ENCODE data around the gene RPS15. TPM values are rescaled to one million over a fixed set of nuclear protein-coding genes. Genes with fewer than 3 reads are reported as not detected.

The RPS15 gene
- polyA plus RNA-seq, 2 donors = 2,888 to 3,260 TPM

DNA sequence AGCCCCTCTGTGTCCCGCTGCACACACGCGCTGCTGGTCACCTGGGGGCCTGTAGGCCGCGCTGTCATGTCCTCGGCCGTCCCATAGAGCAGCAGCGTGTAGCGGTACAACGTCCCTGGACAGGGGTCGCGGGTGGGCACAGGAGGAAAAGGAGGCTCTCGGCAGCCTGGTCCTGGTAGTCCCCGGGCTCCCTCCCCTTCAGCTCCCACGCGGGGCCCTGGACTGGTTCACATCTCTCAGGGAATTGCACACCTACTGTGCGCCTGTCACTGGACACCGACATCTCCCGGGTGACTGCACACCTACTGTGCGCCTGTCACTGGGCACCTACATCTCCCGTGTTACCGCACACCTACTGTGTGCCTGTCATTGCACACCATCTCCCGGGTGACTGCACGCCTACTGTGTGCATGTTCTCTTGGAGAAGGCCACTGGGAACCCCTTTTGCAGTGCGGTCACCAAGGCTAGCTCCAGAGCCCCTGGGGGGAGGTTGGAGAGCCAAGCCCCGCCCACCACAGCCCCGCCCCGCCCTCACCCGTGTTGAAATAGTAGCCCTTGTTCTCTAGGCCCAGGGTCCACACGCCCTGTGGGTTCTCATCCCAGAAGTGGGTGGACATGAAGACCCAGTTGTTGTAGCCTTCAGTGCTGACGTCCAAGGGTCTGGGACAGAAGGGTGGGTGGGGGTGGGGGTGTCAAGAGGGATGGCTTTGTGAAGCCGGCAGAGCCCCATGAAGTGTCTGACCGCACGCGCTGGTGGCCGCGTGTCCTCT lies 44.4 kb downstream of the RPS15 start:
- peaks cover 0 to 6% of the 10 kb centered on the region in 2 donors for H3K4me1 ChIP-seq (ENCODE audit: control insufficient read depth in 2 of 2, insufficient read depth in 2 of 2, low read length in 1 of 2)
- no peak overlapping the region for H3K4me3 ChIP-seq (ENCODE audit: low read depth in 1 of 2, low read length in 2 of 2)
- no peaks in the 10 kb centered on the region for H3K36me3 ChIP-seq (ENCODE audit: control insufficient read depth in 2 of 2, insufficient read depth in 2 of 2, low read length in 1 of 2)
- H3K27me3 ChIP-seq (ENCODE audit: control insufficient read depth in 1 of 2, insufficient read depth in 2 of 2, low read length in 2 of 2) = no peaks in the 10 kb centered on the region
- H3K27ac ChIP-seq (ENCODE audit: low read depth in 2 of 2, low read length in 1 of 2) = no peak overlapping the region
- H3K9me3 ChIP-seq (ENCODE audit: control insufficient read depth in 2 of 2, insufficient read depth in 1 of 2, low read depth in 1 of 2, low read length in 1 of 2) = no peaks in the 10 kb centered on the region
- 80 to 84% methylated on average over 37 of the region's 37 CpGs for WGBS, 2 donors

- H3K36me3 ChIP-seq (ENCODE audit: control insufficient read depth in 2 of 2, insufficient read depth in 2 of 2, low read length in 1 of 2) = no peaks in the 10 kb centered on the region
- H3K27ac ChIP-seq (ENCODE audit: low read depth in 2 of 2, low read length in 1 of 2) = no peak overlapping the region
- H3K4me3 ChIP-seq (ENCODE audit: low read depth in 1 of 2, low read length in 2 of 2) = no peak overlapping the region
- peaks cover 0 to 5% of the 10 kb centered on the region in 2 donors for H3K4me1 ChIP-seq (ENCODE audit: control insufficient read depth in 2 of 2, insufficient read depth in 2 of 2, low read length in 1 of 2)
- H3K27me3 ChIP-seq (ENCODE audit: control insufficient read depth in 1 of 2, insufficient read depth in 2 of 2, low read length in 2 of 2) = no peaks in the 10 kb centered on the region
- 91 to 92% methylated on average over 69 to 77 of the region's 77 CpGs for WGBS, 2 donors
- H3K9me3 ChIP-seq (ENCODE audit: control insufficient read depth in 2 of 2, insufficient read depth in 1 of 2, low read depth in 1 of 2, low read length in 1 of 2) = no peaks in the 10 kb centered on the region
Measured at GRCh38 chr19:1483131-1483978, 45.2 kb downstream of the RPS15 start.

GRCh38 chr19:1483979-1484428 lies 45.8 kb downstream of the RPS15 start:
- no peaks in the 10 kb centered on the region for H3K36me3 ChIP-seq (ENCODE audit: control insufficient read depth in 2 of 2, insufficient read depth in 2 of 2, low read length in 1 of 2)
- WGBS, 2 donors = 90 to 94% methylated on average over 23 of the region's 23 CpGs
- peaks cover 0 to 3% of the 10 kb centered on the region in 2 donors for H3K4me1 ChIP-seq (ENCODE audit: control insufficient read depth in 2 of 2, insufficient read depth in 2 of 2, low read length in 1 of 2)
- H3K9me3 ChIP-seq (ENCODE audit: control insufficient read depth in 2 of 2, insufficient read depth in 1 of 2, low read depth in 1 of 2, low read length in 1 of 2) = no peaks in the 10 kb centered on the region
- no peak overlapping the region for H3K27ac ChIP-seq (ENCODE audit: low read depth in 2 of 2, low read length in 1 of 2)
- H3K4me3 ChIP-seq (ENCODE audit: low read depth in 1 of 2, low read length in 2 of 2) = no peak overlapping the region
- no peaks in the 10 kb centered on the region for H3K27me3 ChIP-seq (ENCODE audit: control insufficient read depth in 1 of 2, insufficient read depth in 2 of 2, low read length in 2 of 2)

- H3K9me3 ChIP-seq (ENCODE audit: control insufficient read depth in 2 of 2, insufficient read depth in 1 of 2, low read depth in 1 of 2, low read length in 1 of 2) = no peaks in the 10 kb centered on the region
Measured at GRCh38 chr19:1486720-1487575, 48.8 kb downstream of the RPS15 start.

DNA sequence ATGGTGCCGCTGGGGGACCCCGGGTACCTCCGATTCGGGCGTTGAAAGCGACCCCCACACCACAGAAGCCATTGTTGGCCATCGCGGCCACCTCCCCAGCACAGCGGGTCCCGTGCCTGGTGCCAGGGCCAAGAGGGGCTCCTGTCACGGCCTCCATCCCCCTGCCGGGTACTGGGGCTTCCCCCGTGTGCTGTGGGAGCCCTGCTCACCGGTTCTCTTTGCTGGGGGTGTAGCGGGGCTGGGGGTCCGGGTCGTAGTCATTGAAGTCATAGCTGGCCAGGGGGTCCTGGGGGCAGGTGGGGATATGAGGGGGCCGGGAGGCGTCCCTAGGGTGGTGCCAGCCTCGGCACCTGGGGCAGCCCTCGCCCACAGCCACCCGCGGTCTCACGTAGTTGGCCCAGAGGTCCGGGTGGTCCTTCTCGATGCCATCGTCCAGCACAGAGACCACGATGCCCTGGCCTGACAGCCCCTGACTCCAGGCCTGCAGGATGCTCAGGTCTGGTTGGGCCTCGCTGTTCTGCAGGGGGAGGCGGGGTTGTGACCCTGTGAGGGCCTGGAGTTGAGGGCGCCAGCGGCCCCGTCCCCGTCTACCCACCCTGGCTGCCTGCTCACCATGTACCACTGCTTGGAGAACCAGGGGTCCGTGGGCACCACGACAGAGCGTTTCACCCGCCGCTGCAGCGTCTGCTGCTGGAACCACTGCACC lies 49.5 kb downstream of the RPS15 start:
- peaks cover 0 to 5% of the 10 kb centered on the region in 2 donors for H3K4me1 ChIP-seq (ENCODE audit: control insufficient read depth in 2 of 2, insufficient read depth in 2 of 2, low read length in 1 of 2)
- H3K4me3 ChIP-seq (ENCODE audit: low read depth in 1 of 2, low read length in 2 of 2) = no peak overlapping the region
- no peaks in the 10 kb centered on the region for H3K9me3 ChIP-seq (ENCODE audit: control insufficient read depth in 2 of 2, insufficient read depth in 1 of 2, low read depth in 1 of 2, low read length in 1 of 2)
- no peaks in the 10 kb centered on the region for H3K27me3 ChIP-seq (ENCODE audit: control insufficient read depth in 1 of 2, insufficient read depth in 2 of 2, low read length in 2 of 2)
- 91 to 92% methylated on average over 38 to 40 of the region's 40 CpGs for WGBS, 2 donors
- H3K36me3 ChIP-seq (ENCODE audit: control insufficient read depth in 2 of 2, insufficient read depth in 2 of 2, low read length in 1 of 2) = no peaks in the 10 kb centered on the region
- no peak overlapping the region for H3K27ac ChIP-seq (ENCODE audit: low read depth in 2 of 2, low read length in 1 of 2)

More at GRCh38 chr19:1486720-1487575, 48.8 kb downstream of the RPS15 start:
- H3K27ac ChIP-seq (ENCODE audit: low read depth in 2 of 2, low read length in 1 of 2) = no peak overlapping the region
- no peak overlapping the region for H3K4me3 ChIP-seq (ENCODE audit: low read depth in 1 of 2, low read length in 2 of 2)
- H3K27me3 ChIP-seq (ENCODE audit: control insufficient read depth in 1 of 2, insufficient read depth in 2 of 2, low read length in 2 of 2) = no peaks in the 10 kb centered on the region
- no peaks in the 10 kb centered on the region for H3K36me3 ChIP-seq (ENCODE audit: control insufficient read depth in 2 of 2, insufficient read depth in 2 of 2, low read length in 1 of 2)
- peaks cover 0 to 5% of the 10 kb centered on the region in 2 donors for H3K4me1 ChIP-seq (ENCODE audit: control insufficient read depth in 2 of 2, insufficient read depth in 2 of 2, low read length in 1 of 2)
- WGBS, 2 donors = 94 to 95% methylated on average over 47 to 56 of the region's 56 CpGs

DNA sequence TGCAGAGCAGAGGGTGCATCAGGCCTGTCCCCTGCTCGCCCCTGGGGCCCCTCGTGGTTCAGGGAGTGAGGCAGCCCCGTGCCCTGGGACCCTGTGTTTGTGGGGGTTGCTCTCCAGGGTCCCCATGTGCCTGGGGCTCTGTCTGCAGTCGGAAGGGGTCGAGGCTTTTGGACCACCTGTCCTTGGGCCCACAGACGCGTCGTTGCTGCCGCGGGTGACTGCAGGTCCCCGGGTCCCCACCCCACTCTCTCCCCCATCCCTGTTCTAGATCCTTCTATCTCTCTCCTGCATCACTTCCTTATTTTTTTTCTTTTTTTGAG lies 50.0 kb downstream of the RPS15 start:
- no peak overlapping the region for H3K27ac ChIP-seq (ENCODE audit: low read depth in 2 of 2, low read length in 1 of 2)
- peaks cover 0 to 5% of the 10 kb centered on the region in 2 donors for H3K4me1 ChIP-seq (ENCODE audit: control insufficient read depth in 2 of 2, insufficient read depth in 2 of 2, low read length in 1 of 2)
- no peak overlapping the region for H3K4me3 ChIP-seq (ENCODE audit: low read depth in 1 of 2, low read length in 2 of 2)
- 88 to 89% methylated on average over 11 of the region's 11 CpGs for WGBS, 2 donors
- H3K9me3 ChIP-seq (ENCODE audit: control insufficient read depth in 2 of 2, insufficient read depth in 1 of 2, low read depth in 1 of 2, low read length in 1 of 2) = no peaks in the 10 kb centered on the region
- no peaks in the 10 kb centered on the region for H3K27me3 ChIP-seq (ENCODE audit: control insufficient read depth in 1 of 2, insufficient read depth in 2 of 2, low read length in 2 of 2)
- no peaks in the 10 kb centered on the region for H3K36me3 ChIP-seq (ENCODE audit: control insufficient read depth in 2 of 2, insufficient read depth in 2 of 2, low read length in 1 of 2)

GRCh38 chr19:1489463-1490310 lies 51.5 kb downstream of the RPS15 start:
- WGBS, 2 donors = 21 to 24% methylated on average over 36 to 37 of the region's 37 CpGs
- Histone ChIP-seq H3K27me3 (ENCODE audit: control insufficient read depth in 1 of 2, insufficient read depth in 2 of 2, low read length in 2 of 2) (no peaks in the 10 kb centered on the region), H3K27ac (ENCODE audit: low read depth in 2 of 2, low read length in 1 of 2) (peak overlapping the region; percentile 83 to 87), H3K36me3 (ENCODE audit: control insufficient read depth in 2 of 2, insufficient read depth in 2 of 2, low read length in 1 of 2) (no peaks in the 10 kb centered on the region), H3K4me1 (ENCODE audit: control insufficient read depth in 2 of 2, insufficient read depth in 2 of 2, low read length in 1 of 2) (peaks cover 0 to 5% of the 10 kb centered on the region in 2 donors), H3K4me3 (ENCODE audit: low read depth in 1 of 2, low read length in 2 of 2) (peak overlapping the region; percentile 42 to 55), H3K9me3 (ENCODE audit: control insufficient read depth in 2 of 2, insufficient read depth in 1 of 2, low read depth in 1 of 2, low read length in 1 of 2) (no peaks in the 10 kb centered on the region)

Data from esophagus (tissue), 2 donors.